Anterior cingulate cortex (tissue), 58 donors: ENCODE results near the gene TSBP1.
A peak's percentile ranks its signal among the peaks of the same experiment; 100 is the strongest.
"Not testable (repeated sequence)": the region's sequence is repeated elsewhere in the genome, so short reads cannot be mapped to it uniquely, and the experiment has no call there.

Experiments used
- DNase-seq, 58 donors: peaks; one replicate each; lab custom pipeline; 2025; lab: John Stamatoyannopoulos, UW

TSBP1 gene

GRCh38 chr6:32290886-32291450 lies 80.7 kb downstream of the TSBP1 start:
- no peak for DNase-seq

DNA sequence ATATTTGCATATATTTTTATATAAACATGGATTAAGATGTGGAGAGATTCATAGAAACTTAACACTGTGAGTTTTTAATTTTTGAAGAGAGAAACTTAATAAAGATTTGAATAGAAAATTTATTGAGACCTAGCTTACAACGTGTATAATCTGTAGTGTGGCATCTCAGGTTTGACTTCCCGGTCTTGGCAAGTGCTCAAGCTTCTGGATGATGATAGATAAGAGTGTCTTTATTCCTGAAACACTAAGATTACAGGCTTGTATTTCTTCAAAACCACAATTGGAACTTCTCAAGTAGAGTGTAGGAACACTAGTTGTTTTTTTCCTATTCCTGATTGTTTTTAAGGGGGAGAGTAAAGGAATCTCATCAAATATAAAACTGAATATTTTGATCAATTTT lies 83.3 kb downstream of the TSBP1 start:
- no peak for DNase-seq

DNA sequence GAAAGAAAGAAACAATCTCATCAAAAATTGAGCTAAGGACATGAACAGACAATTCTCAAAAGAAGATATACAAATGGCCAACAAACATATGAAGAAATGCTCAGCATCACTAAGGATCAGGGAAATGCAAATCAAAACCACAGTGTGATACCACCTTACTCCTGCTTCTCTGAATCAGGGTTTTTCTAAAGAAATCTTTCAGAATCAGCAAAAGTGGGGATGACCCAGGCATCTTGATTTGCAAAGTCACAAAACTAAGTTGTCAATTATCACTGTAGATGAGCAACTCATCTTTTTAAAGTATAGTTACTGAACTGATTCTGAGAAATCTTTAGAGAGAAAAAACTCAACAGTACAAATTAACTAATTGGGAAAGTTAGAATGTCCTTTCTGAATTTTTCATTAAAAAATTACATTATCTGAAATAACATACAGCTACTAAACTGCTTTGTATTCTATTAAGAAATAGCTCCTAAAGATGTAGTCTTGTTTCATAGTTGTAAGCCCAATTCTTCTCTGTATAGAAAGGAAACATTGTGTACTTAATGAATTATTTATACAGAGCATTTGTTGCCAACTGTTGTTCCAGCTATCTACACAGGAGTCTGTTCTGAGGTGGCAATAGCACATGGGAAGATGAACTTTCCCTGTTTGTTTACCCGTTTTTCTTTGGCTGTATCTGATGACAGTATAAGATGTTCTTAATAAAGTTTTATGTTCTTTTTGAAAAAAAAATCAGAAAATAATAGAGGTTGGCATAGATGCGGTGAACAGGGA lies 97.7 kb downstream of the TSBP1 start:
- not testable (repeated sequence) for DNase-seq

DNA sequence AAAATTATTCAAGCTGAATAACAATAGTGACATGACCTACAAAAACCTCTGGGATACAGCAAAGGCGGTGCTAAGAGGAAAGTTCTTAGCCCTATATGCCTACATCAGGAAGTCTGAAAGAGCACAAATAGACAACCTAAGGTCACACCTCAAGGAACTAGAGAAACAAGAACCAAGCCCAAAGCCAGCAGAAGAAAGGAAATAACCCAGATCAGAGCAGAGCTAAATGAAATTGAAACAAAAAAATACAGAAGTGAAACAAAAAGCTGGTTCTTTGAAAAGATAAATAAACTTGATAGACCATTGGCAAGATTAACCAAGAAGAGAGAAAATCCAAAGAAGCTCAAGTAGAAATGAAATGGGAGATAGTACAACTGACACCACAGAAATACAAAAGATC lies 100.3 kb downstream of the TSBP1 start:
- no peak for DNase-seq

- not testable (repeated sequence) for DNase-seq
Measured at GRCh38 chr6:32268459-32268858, 103.2 kb downstream of the TSBP1 start.

DNA sequence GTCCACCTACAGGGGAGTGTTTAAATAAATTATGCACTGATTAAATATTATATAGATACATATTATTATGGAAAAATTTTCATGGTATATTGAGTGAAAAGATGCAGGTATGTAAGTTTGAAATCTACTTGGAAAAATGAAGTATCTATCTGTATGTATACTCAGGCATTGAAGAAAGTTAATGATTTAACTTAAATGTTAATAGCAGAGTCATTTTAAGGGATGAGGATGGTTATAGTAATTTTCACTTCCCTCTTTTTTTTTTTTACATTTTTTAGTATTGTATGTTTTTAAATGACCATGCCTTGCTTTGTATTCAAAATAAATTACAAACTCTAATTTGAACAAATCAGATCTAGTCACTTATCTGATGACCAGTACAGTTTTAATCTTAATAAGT lies 104.7 kb downstream of the TSBP1 start:
- DNase-seq: no peak

- DNase-seq: not testable (repeated sequence)
Measured at GRCh38 chr6:32257262-32257661, 114.4 kb downstream of the TSBP1 start.

GRCh38 chr6:32255199-32256153 lies 116.2 kb downstream of the TSBP1 start:
- peak in 52 of 58 donors; percentile 1 to 67 (median 30) for DNase-seq

GRCh38 chr6:32254761-32255198 lies 116.9 kb downstream of the TSBP1 start:
- DNase-seq: peak in 6 of 58 donors; percentile 10 to 30 (median 17)

GRCh38 chr6:32252331-32253009 lies 119.2 kb downstream of the TSBP1 start:
- no peak for DNase-seq

DNA sequence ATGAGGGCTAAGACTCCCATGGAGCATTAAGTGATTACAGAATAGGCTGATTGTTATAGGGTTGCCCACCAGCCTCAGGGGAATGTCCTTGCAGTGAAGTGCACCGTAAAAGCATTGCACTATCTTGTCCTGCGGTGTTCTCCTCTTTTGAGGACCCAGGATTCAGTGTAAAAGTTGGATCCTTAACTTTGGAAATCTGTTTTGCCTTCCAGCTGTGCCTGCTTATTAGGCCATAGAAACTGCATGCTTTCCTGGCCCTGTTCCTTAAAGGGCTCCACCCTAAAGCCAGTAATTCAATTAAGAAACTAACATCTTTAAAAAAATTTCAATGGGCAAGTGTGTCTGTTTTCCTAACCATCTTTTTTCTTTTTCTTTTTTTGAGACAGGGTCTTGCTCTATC lies 122.4 kb downstream of the TSBP1 start:
- no peak for DNase-seq

GRCh38 chr6:32247401-32247800 lies 124.3 kb downstream of the TSBP1 start:
- no peak for DNase-seq

GRCh38 chr6:32244946-32245398 lies 126.7 kb downstream of the TSBP1 start:
- peak in 57 of 58 donors; percentile 9 to 86 (median 61) for DNase-seq

GRCh38 chr6:32244270-32244669 lies 127.4 kb downstream of the TSBP1 start:
- no peak for DNase-seq
